Measurements from ENCODE around the gene RPH3AL.
"Not testable (repeated sequence)": the region's sequence is repeated elsewhere in the genome, so short reads cannot be mapped to it uniquely, and the experiment has no call there.

RPH3AL gene

DNA sequence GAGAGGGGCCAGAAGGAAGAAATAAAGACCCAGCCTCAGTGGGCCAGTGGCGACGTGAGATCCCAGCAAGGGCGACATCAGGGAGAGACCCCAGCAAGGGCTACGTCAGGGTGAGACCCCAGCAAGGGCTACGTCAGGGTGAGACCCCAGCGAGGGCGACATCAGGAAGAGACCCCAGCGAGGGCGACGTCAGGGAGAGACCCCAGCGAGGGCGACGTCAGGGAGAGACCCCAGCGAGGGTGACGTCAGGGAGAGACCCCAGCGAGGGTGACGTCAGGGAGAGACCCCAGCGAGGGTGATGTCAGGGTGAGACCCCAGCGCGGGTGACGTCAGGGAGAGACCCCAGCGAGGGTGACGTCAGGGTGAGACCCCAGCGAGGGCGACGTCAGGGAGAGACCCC is 79.8 kb downstream of the RPH3AL start:
- not testable (repeated sequence) for H3K4me1 Mint-ChIP-seq (ENCODE audit: low read depth); H3K9me3 Mint-ChIP-seq (ENCODE audit: low read depth); H3K27ac Mint-ChIP-seq; H3K4me3 Mint-ChIP-seq; H3K36me3 Mint-ChIP-seq; H3K27me3 Mint-ChIP-seq

DNA sequence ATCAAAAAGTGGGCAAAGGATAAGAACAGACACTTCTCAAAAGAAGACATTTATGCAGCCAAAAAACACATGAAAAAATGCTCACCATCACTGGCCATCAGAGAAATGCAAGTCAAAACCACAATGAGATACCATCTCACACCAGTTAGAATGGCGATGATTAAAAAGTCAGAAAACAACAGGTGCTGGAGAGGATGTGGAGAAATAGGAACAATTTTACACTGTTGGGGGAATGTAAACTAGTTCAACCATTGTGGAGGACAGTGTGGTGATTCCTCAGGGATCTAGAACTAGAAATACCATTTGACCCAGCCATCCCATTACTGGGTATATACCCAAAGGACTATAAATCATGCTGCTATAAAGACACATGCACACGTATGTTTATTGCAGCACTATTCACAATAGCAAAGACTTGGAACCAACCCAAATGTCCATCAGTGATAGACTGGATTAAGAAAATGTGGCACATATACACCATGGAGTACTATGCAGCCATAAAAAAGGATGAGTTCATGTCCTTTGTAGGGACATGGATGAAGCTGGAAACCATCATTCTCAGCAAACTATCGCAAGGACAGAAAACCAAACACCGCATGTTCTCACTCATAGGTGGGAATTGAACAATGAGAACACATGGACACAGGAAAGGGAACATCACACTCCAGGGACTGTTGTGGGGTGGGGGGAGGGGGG is 80.5 kb downstream of the RPH3AL start:
- H3K9me3 Mint-ChIP-seq (ENCODE audit: low read depth); H3K4me3 Mint-ChIP-seq; H3K27me3 Mint-ChIP-seq; H3K4me1 Mint-ChIP-seq (ENCODE audit: low read depth); H3K27ac Mint-ChIP-seq; H3K36me3 Mint-ChIP-seq: not testable (repeated sequence)

DNA sequence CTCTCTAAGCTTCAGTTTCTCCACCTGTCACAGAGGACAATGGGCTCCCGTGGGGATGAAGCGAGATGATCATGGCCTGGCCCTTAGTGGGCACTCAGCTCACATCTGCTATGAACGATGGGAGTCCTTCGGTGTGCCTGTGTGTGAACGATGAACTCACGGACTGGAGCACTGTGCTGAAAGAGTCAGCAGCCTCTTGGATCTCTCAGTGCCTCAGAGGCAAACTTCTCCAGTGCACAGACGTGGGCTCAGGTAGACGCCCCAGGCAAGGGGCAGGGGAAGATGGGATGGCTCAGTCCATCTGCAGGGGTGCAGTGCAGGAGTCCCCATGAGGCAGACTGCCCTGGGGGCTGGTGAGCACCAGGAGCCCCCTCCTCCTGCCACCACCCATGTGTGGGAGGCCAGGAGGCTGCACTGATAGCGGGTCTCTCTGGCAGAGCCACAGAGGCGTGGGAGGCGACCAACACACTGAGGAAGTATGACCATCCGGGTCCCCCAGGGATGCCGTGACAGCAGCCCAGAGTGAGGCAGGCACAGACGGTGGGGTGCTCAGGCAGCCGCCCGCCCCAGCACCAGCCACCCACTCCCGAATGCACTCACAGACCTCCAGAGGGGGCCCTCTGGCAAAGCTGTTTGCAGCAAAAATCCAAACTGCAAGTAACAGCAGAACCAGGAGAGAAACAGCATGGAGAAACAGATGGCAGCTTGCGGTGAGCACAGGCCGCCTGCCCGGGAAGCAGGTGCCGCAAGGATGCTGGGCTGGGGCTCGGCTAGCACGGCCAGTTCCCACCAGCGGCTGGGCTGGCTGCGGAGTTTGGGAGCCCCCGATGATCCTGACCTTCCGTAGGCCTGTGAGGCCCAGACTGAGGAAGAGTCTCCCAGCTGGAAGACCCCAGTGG is 82.7 kb downstream of the RPH3AL start:
- Mint-ChIP-seq H3K4me3 (no peak overlapping the region), H3K9me3 (ENCODE audit: low read depth) (no peaks in the 10 kb centered on the region), H3K27ac (no peak overlapping the region), H3K36me3 (peaks cover 4% of the 10 kb centered on the region), H3K4me1 (ENCODE audit: low read depth) (no peaks in the 10 kb centered on the region), H3K27me3 (no peaks in the 10 kb centered on the region)

DNA sequence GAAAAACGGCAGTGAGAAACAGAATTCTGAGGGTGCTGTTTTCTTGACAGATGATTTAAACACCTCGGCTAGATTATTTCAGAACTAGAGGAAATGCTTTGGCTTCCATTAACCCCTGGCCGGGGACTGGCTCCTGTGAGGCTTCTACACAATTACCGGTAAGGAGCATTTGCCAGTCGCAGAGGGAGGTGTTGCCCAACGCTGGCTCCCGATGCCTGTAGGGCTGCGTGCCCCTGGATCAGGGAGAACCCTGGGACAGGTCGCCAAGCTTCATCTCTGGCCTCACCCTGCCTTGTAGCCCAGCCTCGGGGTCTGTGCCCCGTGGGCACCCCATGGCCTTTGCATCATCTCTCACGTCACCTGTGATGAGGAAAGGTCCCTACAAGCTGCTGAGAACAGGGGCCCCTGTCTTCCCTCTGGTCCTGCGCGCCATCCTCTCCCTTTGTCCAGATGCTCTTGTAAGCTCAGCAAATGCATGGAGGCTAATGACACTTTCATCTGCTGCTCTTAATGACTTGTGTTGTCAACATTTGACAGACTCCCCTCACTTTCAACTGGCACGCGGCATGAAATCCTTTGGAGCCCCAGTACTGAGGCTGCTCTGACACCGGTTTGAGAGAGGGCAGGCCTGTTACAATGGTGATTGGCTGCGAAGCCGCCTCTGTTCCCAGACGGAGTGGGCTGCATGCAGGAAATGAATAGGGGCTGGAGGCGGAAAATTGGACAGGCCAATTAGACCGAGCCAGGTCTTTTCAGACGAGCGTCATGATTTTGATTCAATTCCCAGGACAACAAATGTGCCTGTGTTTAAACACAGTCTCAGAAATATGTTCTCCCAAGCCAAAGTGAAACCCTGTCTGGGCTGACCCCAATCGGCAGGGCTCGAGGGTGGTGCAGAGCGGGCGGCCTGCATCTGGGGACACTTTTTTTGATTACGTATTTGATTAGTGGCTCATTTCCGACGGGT is 85.6 kb downstream of the RPH3AL start:
- H3K36me3 Mint-ChIP-seq, result peaks cover 8% of the 10 kb centered on the region
- H3K9me3 Mint-ChIP-seq (ENCODE audit: low read depth), result no peaks in the 10 kb centered on the region
- no peak overlapping the region for H3K27ac Mint-ChIP-seq
- no peak overlapping the region for H3K4me3 Mint-ChIP-seq
- no peaks in the 10 kb centered on the region for H3K4me1 Mint-ChIP-seq (ENCODE audit: low read depth)
- no peaks in the 10 kb centered on the region for H3K27me3 Mint-ChIP-seq

DNA sequence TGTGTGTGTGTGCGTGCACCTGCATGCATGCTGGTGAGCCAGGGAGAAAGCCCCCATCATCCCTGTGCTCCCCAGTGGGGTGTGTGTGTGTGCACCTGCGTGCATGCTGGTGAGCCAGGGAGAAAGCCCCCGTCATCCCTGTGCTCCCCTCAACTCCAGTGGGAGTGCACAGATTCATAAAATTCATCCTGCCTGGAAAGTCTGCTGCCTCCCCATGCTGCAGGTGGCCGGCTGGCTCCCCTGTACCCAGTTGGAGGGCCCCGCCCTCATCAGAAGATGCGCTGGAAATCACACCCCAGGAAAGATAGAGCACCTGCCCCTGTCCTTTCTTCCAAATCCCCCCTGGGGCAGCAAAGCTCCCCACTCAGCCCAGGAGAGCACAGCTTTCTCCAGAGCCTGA is 86.4 kb downstream of the RPH3AL start:
- Mint-ChIP-seq H3K4me3 (no peak overlapping the region), H3K36me3 (peaks cover 12% of the 10 kb centered on the region), H3K9me3 (ENCODE audit: low read depth) (no peaks in the 10 kb centered on the region), H3K27ac (no peak overlapping the region), H3K27me3 (no peaks in the 10 kb centered on the region), H3K4me1 (ENCODE audit: low read depth) (no peaks in the 10 kb centered on the region)

DNA sequence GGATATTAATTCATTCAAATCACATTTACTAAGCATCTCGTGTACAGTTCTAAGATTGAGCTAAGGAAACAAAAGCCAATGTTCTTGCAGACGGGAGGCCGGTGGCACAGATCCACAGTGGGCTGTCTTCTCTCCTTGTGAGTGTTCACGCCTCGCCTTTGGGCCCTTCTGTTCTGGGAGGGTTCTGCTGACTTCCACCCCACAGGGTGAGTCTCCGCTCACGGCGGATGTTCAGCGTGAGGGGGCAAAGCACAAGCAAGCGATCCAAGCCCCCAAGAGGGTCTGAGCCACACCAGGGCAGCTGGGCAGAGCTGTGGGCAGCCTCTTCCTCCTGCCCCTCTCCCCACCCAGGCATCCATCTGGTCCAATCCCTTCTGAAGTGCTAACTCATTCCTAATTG is 86.9 kb downstream of the RPH3AL start:
- Mint-ChIP-seq H3K27me3 (peaks cover 2% of the 10 kb centered on the region), H3K4me1 (ENCODE audit: low read depth) (no peaks in the 10 kb centered on the region), H3K4me3 (no peak overlapping the region), H3K36me3 (peaks cover 10% of the 10 kb centered on the region), H3K9me3 (ENCODE audit: low read depth) (no peaks in the 10 kb centered on the region), H3K27ac (no peak overlapping the region)

DNA sequence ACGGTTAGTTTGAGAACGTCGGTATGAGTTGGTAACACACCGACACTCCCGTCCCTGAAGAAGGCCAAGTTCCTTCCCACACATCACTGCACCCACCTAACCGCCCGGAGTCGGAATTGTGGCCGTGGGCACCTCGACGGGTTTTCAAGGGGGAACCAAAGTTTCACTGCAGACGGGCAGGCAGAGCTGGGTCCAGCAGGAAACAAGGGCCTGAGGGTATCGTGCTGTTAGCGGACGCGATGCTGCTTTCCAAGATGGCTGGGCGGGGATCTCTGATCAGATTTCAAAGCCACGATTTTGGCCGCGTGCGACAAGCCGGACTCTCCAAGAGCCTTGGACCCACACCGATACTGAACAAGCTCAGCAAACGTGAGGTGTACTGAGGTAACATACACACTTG is 88.8 kb downstream of the RPH3AL start:
- no peak overlapping the region for H3K4me3 Mint-ChIP-seq
- H3K36me3 Mint-ChIP-seq, result peaks cover 10% of the 10 kb centered on the region
- peaks cover 2% of the 10 kb centered on the region for H3K27me3 Mint-ChIP-seq
- no peak overlapping the region for H3K27ac Mint-ChIP-seq
- H3K9me3 Mint-ChIP-seq (ENCODE audit: low read depth), result no peaks in the 10 kb centered on the region
- no peaks in the 10 kb centered on the region for H3K4me1 Mint-ChIP-seq (ENCODE audit: low read depth)

DNA sequence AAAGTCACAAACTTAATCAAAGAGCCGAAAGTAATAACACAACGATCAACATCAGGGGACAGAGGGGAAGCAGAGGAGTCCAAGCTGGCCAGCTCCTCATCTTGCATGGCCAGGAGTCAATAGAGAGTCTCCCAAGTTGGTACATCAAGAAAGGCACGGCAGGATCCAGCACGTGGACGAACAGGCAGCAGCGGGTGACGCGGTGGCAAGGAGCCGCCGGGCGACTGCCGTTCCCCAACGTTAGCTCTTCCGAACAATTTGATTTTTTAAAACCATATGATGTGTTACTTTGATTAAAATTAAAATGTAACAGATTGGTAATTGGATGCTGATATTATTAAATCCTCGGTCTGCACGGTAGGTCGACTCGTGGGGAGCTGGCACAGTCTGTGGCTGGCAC is 89.3 kb downstream of the RPH3AL start:
- H3K9me3 Mint-ChIP-seq (ENCODE audit: low read depth), result no peaks in the 10 kb centered on the region
- peaks cover 10% of the 10 kb centered on the region for H3K36me3 Mint-ChIP-seq
- no peak overlapping the region for H3K27ac Mint-ChIP-seq
- no peaks in the 10 kb centered on the region for H3K4me1 Mint-ChIP-seq (ENCODE audit: low read depth)
- H3K4me3 Mint-ChIP-seq, result no peak overlapping the region
- peaks cover 2% of the 10 kb centered on the region for H3K27me3 Mint-ChIP-seq

DNA sequence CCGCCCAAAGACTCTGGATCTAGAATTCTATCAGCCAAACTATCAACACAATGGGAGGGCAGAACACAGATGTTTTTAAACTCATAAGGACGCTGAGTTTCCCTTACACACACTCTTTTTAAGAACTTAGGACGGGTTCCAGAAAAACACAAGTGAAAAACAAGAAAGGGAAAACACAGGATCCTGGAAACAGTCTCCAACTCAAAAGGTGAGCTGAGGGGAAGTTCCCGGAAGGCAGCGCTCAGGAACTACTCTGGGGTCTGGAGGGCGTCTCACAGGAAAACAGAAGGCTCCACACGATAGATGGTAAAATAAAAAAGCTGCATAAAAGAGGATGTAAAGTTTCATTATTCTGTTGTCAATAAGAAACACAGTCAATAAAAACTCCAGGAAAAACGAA is 91.0 kb downstream of the RPH3AL start:
- H3K27ac Mint-ChIP-seq, result no peak overlapping the region
- H3K36me3 Mint-ChIP-seq, result peaks cover 10% of the 10 kb centered on the region
- no peaks in the 10 kb centered on the region for H3K9me3 Mint-ChIP-seq (ENCODE audit: low read depth)
- H3K27me3 Mint-ChIP-seq, result peaks cover 2% of the 10 kb centered on the region
- no peak overlapping the region for H3K4me3 Mint-ChIP-seq
- no peaks in the 10 kb centered on the region for H3K4me1 Mint-ChIP-seq (ENCODE audit: low read depth)

DNA sequence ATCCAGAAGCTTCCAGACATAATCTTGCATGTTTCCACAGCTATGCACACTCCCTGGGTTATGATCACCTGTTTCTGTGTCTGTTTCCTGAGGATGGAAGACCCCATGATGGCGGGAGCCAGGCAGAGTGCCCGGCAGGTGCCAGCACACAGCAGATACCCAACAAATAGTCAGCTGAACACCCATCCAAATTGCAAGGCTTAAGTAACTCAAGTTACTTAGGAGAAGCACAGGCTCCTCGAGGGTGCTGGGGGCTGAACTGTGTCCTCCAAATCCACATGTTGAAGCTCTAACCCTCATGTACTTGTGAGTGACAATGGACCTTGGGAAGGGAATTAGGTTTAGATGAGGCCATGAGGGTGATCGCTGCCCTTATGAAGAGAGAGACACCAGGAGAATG is 91.7 kb downstream of the RPH3AL start:
- Mint-ChIP-seq H3K9me3 (ENCODE audit: low read depth) (no peaks in the 10 kb centered on the region), H3K27me3 (peaks cover 2% of the 10 kb centered on the region), H3K36me3 (peaks cover 10% of the 10 kb centered on the region), H3K4me3 (no peak overlapping the region), H3K4me1 (ENCODE audit: low read depth) (no peaks in the 10 kb centered on the region), H3K27ac (no peak overlapping the region)

DNA sequence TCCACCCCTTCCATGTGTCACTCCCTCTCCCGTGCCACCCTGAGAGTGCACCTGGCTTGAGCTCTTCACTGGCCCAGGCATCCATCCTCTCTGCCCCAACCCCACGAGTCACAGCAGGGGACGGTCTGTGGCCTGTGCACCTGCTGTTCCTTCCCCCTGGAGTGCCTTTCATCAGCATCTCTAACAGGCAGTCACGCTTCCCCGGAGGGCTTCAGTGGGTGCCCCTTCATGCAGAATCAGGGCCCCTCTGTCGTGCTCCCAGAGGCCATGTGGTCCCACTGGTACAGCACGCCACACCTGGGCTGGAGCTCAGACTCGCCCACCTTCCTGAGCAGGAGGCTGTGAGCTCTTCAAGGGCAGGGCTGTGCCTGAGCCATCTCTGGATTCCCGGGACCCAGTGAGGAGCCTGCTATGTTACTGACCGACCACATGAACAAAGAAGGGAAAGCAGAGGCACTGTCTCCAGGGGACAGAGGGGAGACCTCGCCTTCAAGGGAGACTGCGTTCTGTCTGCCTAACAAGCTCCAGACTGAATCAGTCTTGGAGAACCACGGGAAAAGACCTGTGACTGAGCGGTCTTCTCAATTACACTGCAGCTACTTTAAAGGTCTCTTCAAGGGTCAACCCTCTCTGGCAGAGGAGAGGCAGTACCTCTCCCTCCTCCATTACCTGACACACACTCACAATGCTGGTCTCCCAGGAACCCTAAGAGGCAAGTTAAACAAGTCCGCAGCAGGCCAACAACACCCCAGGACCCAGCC is 92.4 kb downstream of the RPH3AL start:
- H3K27me3 Mint-ChIP-seq, result peaks cover 2% of the 10 kb centered on the region
- H3K27ac Mint-ChIP-seq, result no peak overlapping the region
- no peak overlapping the region for H3K4me3 Mint-ChIP-seq
- H3K9me3 Mint-ChIP-seq (ENCODE audit: low read depth), result no peaks in the 10 kb centered on the region
- peaks cover 10% of the 10 kb centered on the region for H3K36me3 Mint-ChIP-seq
- H3K4me1 Mint-ChIP-seq (ENCODE audit: low read depth), result no peaks in the 10 kb centered on the region

DNA sequence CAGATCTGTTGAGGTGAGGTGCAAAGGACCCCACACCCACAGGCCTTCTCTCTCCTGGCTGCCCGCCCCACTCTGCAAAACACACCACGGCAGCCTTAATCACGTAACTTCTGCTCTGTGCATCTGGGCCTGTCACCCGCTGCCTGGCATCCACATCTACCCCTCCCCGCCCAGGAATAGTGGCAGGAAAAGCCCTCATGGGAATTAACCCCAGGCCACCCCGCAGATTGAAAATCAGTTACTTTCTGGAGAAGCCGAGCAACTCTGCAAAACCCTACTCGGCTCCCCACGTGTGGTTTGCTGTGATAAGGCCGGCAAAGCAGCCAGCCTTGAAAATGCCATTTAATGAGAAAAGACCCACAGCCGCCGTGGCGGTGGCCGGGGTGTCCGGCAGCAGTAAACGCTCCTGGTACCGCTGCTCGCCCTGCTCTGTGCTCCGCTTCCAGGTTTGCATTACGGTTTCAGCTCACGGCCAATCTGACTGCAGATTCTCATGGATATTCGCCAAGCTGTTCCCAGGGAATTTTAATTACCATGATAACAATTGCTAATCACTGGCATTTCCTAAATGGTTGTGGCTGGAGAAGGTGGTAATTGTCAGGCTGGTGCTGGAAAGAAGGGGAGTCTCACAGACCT is 93.1 kb downstream of the RPH3AL start:
- H3K4me1 Mint-ChIP-seq (ENCODE audit: low read depth), result no peaks in the 10 kb centered on the region
- H3K27ac Mint-ChIP-seq, result no peak overlapping the region
- peaks cover 2% of the 10 kb centered on the region for H3K27me3 Mint-ChIP-seq
- H3K4me3 Mint-ChIP-seq, result no peak overlapping the region
- no peaks in the 10 kb centered on the region for H3K9me3 Mint-ChIP-seq (ENCODE audit: low read depth)
- peaks cover 10% of the 10 kb centered on the region for H3K36me3 Mint-ChIP-seq

DNA sequence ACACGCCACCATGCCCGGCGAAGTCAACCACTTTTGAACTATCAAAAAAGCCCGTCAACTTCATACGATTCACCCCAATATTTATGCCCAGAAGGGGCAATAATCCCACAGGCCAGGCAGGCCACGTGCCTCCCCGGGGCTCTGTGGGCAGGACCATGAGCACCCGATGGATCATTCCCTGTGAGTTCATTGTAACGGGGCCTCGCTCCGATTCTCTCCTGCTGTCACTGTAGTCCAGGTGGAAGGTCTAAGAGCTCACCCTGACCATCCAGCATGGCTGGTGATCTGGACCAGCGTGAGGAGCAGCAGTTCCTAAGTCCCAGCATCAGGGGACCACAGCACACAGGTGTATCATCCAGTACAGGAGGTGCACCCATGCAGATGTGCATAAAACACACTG is 93.7 kb downstream of the RPH3AL start:
- Mint-ChIP-seq H3K27ac (no peak overlapping the region), H3K4me1 (ENCODE audit: low read depth) (no peaks in the 10 kb centered on the region), H3K9me3 (ENCODE audit: low read depth) (no peaks in the 10 kb centered on the region), H3K27me3 (peaks cover 2% of the 10 kb centered on the region), H3K4me3 (no peak overlapping the region), H3K36me3 (peaks cover 10% of the 10 kb centered on the region)

Data from activated naive CD8-positive, alpha-beta T cell (primary cell).